Stimulated activated CD4-positive, alpha-beta T cell treated with anti-CD3 and anti-CD28 coated beads, TNF-alpha, amount 100 ng/mL, for 4 hours (primary cell): ENCODE data around the gene GPR146.

Experiments used
- DNase-seq, 3 experiments: peaks; one replicate each; pipeline ENCODE4 v3.0.0-alpha.2; 2020; ENCODE audit warnings: low read depth in 3 of 3

Gene GPR146

DNA sequence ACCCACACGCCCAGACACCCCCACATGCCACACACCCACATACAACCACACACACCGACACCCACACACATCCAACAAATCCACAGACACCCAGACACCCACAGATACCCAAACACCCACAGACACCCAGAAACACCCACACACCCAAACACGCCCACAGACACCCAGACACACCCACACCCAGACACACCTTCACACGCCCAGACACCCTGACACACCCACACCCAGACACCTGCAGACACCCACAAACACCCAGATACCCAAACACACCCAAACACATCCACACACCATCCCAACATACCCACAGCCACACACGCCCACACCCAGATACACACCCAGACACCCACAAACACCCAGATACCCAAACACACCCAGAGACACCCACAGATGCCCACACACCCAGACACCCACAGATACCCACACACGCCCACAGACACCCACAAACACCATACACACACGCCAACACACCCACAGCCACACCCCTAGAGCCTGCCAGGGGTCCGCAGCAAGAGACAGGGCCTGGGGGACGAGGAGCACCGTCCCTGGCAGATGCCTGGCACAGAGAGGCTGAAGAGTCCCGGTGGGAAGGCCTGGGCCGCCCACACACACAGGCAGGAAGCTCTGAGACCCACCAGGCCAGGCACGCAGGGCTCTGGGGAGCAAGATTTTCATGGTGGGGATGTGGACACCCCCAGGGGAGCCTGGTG lies 32.9 kb upstream of the GPR146 start:
- DNase-seq, result no peak

DNA sequence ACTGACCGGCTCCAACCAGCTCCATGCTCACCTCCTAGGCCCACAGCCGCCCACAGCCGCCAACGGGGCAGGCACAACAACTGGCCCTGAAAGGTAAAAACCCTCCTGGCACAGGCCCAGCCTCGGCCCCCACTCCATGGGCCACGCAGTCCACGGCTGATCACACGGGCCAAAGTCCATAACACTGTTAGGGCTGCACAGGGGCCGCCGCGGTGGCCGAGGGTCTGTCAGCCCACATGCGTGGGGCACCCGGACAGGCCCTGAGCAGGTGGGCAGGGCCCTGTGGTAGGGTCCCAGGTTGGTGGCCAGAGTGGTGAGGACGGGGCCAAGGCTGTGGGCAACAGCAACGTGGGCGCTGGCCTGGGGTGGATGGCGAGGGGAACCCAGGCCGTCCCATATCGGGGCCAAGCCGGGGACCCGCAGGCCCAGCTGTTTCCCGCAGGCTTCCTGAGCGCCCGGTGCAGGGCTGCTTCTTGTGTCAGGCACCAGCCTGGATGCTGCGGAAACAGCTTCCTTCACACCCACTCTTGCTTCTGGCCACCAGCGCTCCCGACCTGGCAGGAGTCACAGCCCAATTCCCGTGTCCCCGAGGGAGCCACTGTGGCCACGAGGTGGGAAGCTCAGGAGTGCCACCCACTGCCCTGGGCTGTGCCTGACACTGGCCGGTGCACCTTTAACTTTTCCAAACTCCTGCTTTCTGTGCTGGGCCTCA lies 32.2 kb upstream of the GPR146 start:
- DNase-seq, result no peak

DNA sequence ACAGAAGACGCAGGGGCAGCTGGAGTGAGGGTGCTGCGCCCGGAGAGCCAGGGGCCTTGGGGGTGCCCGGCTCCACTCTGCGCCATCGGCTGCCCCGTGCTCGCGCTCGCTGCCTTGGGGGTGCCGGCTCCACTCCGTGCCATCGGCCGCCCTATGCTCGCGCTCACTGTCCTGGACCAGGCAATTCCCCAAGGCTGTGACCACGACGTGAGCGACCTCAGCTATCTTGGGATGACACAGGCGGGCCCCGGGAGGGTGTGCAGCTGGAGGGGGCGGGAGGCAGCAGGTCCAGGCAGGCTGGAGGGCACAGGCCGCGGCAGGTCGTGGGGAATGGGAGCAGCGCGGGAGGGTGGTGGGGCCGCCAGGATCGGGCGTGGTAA lies 31.6 kb upstream of the GPR146 start:
- no peak for DNase-seq

DNA sequence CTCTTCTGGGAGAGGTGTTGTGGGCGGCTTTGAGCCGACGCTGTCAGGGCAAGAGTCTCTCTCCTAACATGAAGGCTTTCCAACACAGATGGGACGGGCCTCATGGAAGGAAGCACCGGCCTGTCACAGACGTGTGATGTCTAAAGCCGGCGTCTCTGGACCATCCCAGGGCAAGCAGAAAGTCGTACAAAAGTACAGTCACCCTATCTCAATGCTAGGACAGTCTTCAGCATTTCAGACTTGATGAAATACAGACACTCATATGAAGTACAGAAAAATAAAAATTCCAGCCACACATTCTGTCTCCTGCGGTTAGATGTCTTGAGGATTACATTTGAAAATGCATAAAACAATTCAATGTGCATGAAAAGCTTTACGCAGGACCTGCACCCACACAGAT lies 30.8 kb upstream of the GPR146 start:
- DNase-seq, result no peak

DNA sequence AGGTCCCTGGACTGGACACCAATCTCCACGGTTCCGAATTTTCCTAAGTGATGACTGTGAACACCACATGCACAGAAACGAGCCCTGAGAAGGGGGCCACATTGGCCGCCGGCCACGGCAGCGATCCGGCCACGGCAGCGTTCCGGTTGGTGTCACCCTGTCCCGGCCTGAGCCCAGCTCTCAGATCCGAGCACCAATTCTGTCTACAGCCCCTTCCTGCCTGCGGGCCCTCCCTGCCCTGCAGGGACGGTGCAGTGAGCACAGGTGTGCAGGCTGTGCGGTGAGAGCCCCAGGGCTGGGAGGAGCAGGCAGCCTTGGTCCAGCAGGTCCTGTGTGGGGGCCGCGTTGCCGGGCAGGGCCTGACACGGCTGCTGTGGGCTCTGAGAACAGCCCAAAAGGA lies 29.7 kb upstream of the GPR146 start:
- DNase-seq, result no peak

DNA sequence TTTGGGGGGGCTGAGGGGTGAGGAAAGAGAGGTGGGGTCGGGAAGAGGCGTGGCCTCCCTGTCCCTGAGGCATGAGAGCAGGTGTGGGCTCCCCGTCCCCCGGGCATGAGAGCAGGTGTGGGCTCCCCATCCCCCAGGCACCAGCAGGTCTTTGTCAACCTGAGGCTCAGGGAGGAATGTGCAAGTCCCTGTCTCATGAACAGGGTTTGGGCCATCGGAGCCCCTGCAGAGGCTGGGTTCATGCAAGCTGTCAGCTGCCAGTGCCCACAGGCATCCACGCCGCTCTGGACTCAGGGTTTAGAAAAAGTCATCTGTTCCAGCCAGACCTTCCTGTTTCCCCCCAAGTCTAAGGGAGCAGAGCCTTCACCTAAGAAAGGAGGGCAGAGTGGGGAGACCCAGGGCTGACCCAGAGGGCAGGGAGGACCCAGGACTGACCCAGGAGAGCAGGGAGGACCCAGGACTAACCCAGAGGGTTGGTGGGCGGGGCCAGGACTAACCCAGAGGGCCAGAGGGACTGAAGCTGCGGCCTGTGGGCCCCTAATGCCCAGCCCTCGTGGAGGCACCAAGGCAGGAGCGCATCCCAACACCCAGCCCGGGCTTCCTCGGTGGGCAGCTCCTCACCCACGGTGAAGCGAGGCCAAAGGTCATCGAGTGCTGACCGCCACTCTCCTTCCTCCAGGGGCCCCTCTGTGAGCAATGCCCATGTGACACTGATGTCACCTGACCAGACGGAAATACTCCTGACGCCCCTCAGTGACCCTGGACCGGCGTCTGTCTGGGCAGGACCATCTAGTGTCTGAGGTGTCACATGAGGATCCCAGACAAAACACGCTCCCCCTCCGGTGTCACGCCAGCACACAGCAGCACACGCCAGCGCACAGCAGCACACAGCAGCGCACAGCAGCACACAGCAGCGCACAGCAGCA lies 28.9 kb upstream of the GPR146 start:
- no peak for DNase-seq

DNA sequence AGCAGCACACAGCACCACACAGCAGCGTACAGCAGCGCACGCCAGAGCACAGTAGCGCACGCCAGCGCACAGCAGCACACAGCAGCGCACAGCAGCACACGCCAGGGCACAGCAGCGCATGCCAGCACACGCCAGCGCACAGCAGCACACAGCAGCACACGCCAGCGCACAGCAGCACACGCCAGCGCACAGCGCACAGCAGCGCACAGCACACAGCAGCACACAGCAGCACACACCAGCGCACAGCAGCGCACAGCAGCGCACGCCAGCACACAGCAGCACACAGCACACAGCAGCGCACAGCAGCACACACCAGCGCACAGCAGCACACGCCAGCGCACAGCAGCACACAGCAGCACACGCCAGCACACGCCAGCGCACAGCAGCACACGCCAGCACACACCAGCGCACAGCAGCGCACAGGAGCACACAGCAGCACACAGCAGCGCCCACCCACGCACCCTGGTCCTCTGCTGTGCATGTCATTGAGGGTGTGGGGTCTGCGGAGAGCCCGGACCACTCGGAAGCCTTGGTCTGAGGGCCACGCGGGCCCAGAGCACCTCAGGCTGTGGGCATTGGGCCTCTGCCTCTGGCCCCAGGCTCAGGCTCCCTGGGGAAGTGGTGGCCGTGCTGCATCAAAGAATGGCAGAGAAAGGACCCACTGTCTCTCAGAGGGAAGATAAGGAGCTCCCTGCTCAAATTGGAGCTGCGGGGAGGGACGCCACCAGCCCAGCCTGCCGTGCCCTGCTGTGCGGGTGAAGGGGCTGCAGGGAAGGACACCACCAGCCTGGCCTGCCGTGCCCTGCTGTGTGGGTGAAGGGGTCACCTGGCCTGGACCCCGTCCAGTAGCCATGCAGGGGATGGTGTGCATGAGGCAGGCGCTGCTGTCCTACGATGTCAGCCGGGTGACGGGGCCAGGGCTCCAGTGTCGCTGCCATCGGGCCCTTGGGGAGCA lies 27.5 kb upstream of the GPR146 start:
- no peak for DNase-seq

DNA sequence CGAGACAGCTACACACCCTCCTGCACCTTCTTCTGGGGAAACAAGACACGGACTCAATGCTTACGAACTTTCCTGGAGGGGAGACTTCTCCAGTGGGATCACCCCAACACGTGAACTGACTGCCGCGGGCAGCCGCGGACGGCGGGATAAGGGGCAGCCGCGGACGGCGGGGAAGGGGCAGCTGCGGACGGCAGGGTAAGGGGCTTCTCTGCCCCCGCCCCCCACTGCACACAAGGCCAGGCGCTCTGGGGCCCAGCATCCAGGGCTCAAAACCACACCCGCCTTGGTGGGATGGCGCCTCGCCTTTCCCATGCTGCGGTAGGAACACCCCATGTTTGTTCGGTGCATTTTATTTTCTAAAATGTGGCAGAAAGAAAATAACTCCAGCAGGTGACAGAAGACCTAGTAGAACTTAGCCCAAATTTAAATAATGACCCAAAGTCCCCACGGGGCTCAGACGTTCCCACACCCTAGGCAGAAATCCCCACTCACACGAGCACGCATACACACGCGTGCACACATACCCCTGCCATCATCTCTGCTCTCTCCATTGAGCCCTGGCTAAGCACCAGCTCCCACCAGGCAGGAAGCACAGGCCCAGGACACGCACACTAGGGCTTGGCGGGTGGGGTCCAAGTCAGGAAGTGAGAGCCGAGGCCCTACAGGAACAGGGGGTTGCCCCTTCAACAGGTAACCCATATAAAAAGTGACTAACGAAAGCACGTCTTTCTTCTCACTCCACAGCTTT lies 26.6 kb upstream of the GPR146 start:
- no peak for DNase-seq

DNA sequence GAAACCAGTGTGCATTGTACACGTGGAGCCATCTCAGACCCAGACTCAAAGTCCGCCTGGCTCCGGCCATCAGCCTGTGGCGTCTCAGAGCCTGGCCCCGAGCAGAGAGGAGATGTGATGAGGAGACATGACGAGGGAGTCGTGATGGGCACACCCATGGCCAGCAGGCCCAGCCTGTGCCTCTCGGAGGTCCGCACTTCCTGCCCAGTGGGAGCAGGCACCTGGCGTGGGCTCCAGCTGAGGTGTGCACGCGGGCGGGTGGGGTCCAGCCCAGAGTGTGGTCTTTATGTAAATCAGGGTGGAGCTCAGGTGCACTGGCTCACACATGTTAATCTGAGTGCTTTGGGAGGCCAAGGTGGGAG lies 26.0 kb upstream of the GPR146 start:
- DNase-seq, result no peak

DNA sequence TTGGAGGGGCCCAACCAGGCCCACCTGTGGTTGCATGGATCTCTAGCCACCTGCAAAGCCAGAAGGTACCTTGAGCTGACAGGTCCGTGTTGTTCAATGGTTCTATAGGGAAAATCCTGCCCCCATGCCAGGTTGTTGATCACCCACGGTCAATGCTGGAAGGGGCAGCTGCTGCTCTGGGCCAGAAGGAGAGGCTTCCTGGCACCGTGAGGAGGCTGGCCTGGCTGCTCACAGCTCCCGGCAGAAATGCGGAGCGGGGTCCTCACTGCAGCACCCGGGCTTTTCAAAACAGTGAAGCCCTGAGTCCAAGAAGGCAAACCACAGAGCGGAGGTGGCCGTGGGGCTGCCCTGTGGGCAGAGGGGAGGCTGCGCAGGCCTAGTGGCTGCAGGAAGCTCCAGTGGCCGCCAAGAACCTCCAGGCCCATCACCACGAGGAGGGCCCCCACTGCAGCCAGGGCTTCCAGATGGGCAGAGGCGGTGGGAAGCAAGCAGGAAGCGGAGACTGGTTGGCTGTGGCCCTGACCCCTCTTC lies 25.0 kb upstream of the GPR146 start:
- no peak for DNase-seq

DNA sequence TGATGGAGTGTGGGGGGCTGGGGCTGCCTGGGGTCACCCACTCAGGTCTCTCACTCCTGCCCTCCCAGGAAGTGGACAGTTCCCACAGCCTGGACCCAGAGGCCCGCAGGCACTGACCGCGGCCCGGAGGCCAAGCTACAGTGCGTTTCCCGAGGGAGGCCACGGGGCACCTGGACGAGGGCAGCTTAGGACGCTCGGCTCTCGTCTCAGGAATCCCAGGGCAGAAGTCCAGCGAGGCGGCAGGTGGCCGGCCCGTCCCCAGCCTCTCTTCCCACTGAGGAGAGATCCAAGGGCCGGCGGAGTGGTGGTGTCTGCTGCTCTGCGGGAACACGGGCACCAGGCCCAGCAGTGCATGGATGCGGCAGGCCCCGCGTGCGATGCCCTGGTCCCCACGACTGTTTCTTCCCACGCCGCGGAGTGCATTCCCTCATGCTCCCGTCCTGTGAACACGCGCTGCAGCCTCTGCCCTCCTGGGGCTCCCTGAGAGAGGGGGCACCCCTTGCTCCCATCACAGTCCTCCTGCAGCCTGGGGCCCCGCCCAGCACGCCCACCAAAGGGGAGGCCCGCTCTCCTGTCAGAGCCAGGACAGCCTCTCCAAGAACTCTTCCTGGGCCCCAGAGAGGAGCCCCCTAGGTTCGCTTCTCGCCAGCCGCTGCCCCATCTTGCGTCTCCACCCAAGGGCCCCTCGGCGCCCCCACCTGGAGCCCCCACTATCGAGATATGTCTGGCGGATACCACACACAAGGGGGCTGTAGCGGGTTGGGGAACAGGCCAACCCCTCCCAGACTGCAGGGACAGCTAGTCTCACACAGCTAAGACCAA lies 24.3 kb upstream of the GPR146 start:
- no peak for DNase-seq

DNA sequence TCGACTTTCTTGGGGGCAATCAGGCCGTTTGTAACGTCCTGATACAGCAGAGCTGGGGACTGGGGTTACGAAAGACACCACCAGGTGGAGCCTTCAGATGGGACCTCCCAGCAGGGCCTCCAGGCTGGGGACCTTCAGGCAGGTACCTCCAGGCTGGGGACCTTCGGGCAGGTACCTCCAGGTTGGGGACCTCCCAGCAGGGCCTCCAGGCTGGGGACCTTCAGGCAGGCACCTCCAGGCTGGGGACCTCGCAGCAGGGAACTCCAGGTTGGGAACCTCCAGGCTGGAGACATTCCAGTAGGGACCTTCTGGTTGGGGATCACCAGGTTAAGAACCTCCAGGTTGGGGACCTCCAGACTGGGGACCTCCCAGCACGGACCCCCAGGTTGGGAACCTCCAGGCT lies 23.5 kb upstream of the GPR146 start:
- no peak for DNase-seq

DNA sequence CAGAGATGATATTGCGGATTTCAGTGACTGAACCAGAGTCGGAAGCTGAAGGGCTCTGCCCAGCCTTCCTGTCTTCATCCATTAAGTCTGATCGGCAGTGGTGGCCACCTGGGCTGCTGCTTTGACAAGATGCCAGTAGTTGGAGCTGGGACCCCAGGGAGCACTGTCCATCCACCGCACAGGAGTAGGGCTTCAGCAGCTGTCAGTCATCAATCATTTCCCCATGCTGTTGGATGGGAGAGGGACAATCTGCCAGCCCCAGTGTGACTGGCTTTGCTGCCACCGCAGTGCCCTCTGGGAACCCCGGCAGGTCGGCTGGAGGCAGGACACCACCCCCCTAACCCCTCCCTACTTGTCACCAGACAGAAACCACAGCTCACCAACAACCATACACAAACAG lies 23.0 kb upstream of the GPR146 start:
- DNase-seq, result no peak

DNA sequence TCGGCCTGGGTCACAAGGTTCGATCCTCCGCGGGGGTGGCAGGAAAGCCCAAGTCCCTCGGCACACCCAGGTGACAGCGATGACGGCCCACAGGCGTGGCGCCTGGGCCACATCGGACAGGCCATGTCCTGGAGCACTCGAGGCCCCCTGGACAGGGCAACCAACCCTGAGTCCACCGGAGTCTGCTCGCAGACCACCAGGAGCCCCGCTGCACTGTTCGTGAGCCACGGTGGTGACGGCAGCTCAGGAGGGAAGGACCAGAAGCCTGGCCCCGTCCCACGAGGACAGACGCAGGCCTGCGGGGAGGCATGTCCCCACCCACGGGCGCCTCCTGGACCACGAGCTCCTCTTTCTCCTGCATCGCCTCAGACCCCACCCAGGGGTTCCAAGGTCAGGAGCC lies 22.4 kb upstream of the GPR146 start:
- DNase-seq, result no peak

DNA sequence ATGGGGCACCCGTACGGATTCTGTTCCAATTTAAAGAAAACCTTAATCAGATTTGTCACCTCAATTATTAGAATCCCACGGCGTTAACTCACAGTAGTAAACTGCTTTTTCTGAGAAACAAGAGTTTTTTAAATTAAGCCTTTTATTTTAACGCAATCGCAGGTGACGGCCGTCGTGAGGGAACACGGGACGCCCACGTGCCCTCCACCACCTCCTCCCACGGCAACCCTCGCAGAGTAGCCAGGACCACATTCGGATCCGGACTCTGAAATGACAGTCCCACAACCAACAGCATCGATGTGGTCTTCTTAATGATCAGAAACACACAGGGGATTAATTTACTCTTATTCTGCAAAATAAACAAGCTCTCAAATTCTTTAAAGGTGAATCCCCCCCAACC lies 22.0 kb upstream of the GPR146 start:
- no peak for DNase-seq

DNA sequence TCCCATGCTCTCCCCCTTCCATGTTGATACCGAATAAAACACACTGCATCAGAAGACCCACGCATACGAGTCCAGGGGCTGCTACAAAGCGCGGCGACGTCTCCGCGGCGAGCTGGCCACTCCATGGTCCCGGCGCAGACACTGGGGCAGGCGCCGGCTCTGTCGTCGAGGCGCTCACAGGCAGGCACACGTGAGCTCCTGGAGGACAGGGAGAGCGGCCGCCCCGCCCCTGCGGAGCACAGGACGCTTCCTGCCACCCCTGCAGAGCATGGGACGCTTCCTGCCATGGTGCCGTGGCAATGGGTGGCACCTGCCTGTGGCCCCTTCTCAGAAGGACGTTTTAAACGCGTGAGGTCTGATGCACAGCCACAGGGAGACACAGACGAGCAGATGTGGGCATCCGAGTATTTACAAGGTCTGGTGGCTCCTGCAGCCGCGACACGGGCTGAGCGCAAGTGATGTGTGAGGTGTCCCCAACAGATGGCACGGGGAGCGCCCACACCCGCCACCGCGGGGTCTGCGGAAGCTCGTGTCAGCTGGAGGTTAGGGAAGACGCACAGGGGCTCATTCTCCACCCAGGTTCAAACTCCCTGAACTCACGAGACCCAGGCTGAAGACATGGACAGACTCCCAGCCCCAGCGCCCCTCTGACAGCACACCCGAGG lies 21.4 kb upstream of the GPR146 start:
- no peak for DNase-seq

DNA sequence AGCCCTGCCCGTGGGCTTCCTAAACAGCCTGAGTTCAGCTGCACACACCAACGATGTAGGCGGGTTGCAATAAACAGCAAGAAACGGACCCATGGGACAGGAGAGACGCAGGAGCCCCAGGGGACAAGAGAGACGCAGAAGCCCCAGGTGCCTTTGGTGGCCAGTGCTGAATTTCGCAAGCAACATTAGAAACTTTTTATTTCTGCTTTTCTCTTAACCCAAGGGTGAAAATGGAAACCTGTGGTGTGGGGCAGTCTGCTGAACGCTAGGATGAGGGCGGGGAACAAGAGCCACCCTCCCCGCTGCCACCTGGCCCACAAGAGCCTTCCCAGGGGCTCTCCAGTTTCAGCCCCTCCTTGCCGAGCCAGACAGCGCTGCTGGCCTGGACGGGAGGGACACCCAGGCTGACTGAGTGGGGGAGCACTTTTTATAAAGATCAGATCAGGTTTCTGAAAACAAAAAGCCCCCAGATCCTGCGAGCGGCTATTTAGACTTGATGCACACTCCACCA lies 20.0 kb upstream of the GPR146 start:
- DNase-seq, result no peak

DNA sequence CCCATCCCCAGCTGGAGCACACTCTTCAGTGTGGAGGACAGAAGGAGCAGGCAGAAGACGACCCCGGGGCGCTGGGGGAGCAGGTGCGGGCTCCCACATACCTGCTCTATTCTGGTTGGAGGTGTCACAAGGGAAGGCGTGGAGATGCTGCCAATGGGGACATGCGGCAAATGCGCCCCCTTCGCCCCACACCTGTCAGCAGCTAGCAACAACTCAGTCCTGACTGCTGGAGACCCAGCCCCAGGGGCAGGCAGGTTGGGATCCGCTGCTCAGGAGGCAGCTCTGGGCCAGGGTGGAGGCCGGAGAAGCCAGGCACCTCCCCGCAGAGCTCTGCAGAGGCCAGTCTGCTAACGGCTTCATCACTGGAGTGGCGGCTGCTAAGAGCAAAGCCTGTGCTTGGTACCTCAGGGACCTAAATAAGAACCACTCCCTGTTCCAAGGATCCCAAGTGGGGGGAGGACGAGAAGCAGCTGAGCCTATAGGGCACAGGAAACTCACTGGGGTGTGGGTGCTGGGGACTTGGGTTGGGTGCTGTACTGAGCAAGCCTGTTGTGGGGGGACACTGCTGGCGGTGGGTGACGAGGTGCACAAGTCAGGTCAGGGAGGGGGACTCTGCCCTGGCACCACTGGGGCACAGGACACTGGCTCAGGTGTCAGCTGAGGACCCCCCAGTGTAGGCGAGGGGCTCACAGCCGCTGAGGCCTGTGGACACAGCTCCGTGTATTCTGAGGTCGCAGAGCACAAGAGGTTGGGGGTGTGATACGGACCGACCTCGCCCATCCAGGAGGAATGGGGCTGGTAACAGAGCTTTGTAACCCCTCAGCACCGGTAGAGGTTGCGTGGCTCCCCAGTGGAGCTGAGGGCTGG lies 19.2 kb upstream of the GPR146 start:
- no peak for DNase-seq
